ENCODE measurements around the gene OR6A2.
"Not testable (repeated sequence)": the region's sequence is repeated elsewhere in the genome, so short reads cannot be mapped to it uniquely, and the experiment has no call there.

OR6A2 gene

GRCh38 chr11:6799402-6799801 lies at the start of gene OR6A2:
Gene OR6A2, minus strand, starts transcription at chr11:6799689. Its CDS starts 3,981 bp downstream, at chr11:6795708.
- no peak for DNase-seq

GRCh38 chr11:6845383-6845782 lies 45.9 kb upstream of the OR6A2 start, which contains the start of gene OR10A5:
Gene OR10A5, plus strand, starts transcription at chr11:6845683. Its CDS starts 0 bp downstream, at chr11:6845683.
- DNase-seq = no peak

- no peak for DNase-seq
Measured at GRCh38 chr11:6844356-6844755, 44.9 kb upstream of the OR6A2 start.

GRCh38 chr11:6843670-6844069 lies 44.2 kb upstream of the OR6A2 start:
- no peak for DNase-seq

- DNase-seq = no peak
Measured at GRCh38 chr11:6841694-6842093, 42.2 kb upstream of the OR6A2 start.

- DNase-seq = no peak
Measured at GRCh38 chr11:6834021-6834420, 34.5 kb upstream of the OR6A2 start.

GRCh38 chr11:6833356-6833755 lies 33.9 kb upstream of the OR6A2 start:
- DNase-seq = no peak

GRCh38 chr11:6828103-6828502 lies 28.6 kb upstream of the OR6A2 start:
- DNase-seq = no peak

- DNase-seq = peak; percentile 65
Measured at GRCh38 chr11:6825231-6825744, 25.8 kb upstream of the OR6A2 start.

- DNase-seq = no peak
Measured at GRCh38 chr11:6824136-6824823, 24.8 kb upstream of the OR6A2 start.

- no peak for DNase-seq
Measured at GRCh38 chr11:6818967-6819366, 19.5 kb upstream of the OR6A2 start.

- DNase-seq = no peak
Measured at GRCh38 chr11:6817694-6818093, 18.2 kb upstream of the OR6A2 start.

GRCh38 chr11:6813656-6814055 lies 14.2 kb upstream of the OR6A2 start:
- DNase-seq = no peak

GRCh38 chr11:6812390-6813005 lies 13.0 kb upstream of the OR6A2 start:
- peak; percentile 19 for DNase-seq

GRCh38 chr11:6801075-6801474 lies 1.6 kb upstream of the OR6A2 start:
- not testable (repeated sequence) for DNase-seq

GRCh38 chr11:6794639-6795038 lies 4.8 kb downstream of the OR6A2 start:
- no peak for DNase-seq

GRCh38 chr11:6790546-6790945 lies 8.9 kb downstream of the OR6A2 start:
- no peak for DNase-seq

- DNase-seq = no peak
Measured at GRCh38 chr11:6782720-6783119, 16.8 kb downstream of the OR6A2 start, which contains the start of gene OR2AG1. Gene OR2AG1, plus strand, starts transcription at chr11:6783020. Its CDS starts 2,018 bp downstream, at chr11:6785038.

GRCh38 chr11:6780829-6781228 lies 18.7 kb downstream of the OR6A2 start:
- no peak for DNase-seq

GRCh38 chr11:6778518-6778917 lies 21.0 kb downstream of the OR6A2 start:
- no peak for DNase-seq

- no peak for DNase-seq
Measured at GRCh38 chr11:6771926-6772893, 27.3 kb downstream of the OR6A2 start, which contains the start of gene OR2AG2. Gene OR2AG2, minus strand, starts transcription at chr11:6771976. Its CDS starts 3,019 bp downstream, at chr11:6768957.

- peak; percentile 48 for DNase-seq
Measured at GRCh38 chr11:6757373-6757967, 42.0 kb downstream of the OR6A2 start.
